Ammon's horn (tissue), 1 donor: ENCODE data around the gene HCLS1.
"Not testable (repeated sequence)": the region's sequence is repeated elsewhere in the genome, so short reads cannot be mapped to it uniquely, and the experiment has no call there.

Source experiments
- DNase-seq: peaks from one replicate; pipeline ENCODE4 v3.0.0-alpha.2; 2016; ENCODE audit warnings: low spot score

Gene HCLS1

GRCh38 chr3:121654493-121655385 is 6.0 kb downstream of the HCLS1 start:
- no peak for DNase-seq

GRCh38 chr3:121651684-121652083 is 9.0 kb downstream of the HCLS1 start:
- DNase-seq: no peak

- DNase-seq: no peak
These were observed 11.1 kb downstream of the HCLS1 start for GRCh38 chr3:121649645-121650044.

GRCh38 chr3:121648219-121648958 is 12.3 kb downstream of the HCLS1 start:
- peak; percentile 49 for DNase-seq

- DNase-seq: no peak
These were observed 15.6 kb downstream of the HCLS1 start for GRCh38 chr3:121645054-121645453.

- DNase-seq: no peak
These were observed 17.9 kb downstream of the HCLS1 start for GRCh38 chr3:121642601-121643314.

- no peak for DNase-seq
These were observed 19.6 kb downstream of the HCLS1 start for GRCh38 chr3:121641127-121641526.

GRCh38 chr3:121637922-121638321 is 22.8 kb downstream of the HCLS1 start:
- no peak for DNase-seq

GRCh38 chr3:121630355-121630754 is 30.3 kb downstream of the HCLS1 start:
- no peak for DNase-seq

GRCh38 chr3:121629601-121630000 is 31.1 kb downstream of the HCLS1 start:
- DNase-seq: no peak

GRCh38 chr3:121627622-121628021 is 33.1 kb downstream of the HCLS1 start:
- no peak for DNase-seq

- DNase-seq: no peak
These were observed 33.5 kb downstream of the HCLS1 start for GRCh38 chr3:121627211-121627610.

GRCh38 chr3:121626495-121626894 is 34.2 kb downstream of the HCLS1 start:
- no peak for DNase-seq

- no peak for DNase-seq
These were observed 36.4 kb downstream of the HCLS1 start for GRCh38 chr3:121624147-121624899.

- no peak for DNase-seq
These were observed 39.2 kb downstream of the HCLS1 start for GRCh38 chr3:121621491-121621890.

- no peak for DNase-seq
These were observed 41.0 kb downstream of the HCLS1 start for GRCh38 chr3:121619691-121620090.

- no peak for DNase-seq
These were observed 54.6 kb downstream of the HCLS1 start for GRCh38 chr3:121606106-121606505.

GRCh38 chr3:121604759-121605158 is 55.9 kb downstream of the HCLS1 start:
- no peak for DNase-seq

- DNase-seq: no peak
These were observed 59.4 kb downstream of the HCLS1 start for GRCh38 chr3:121601212-121601812.

GRCh38 chr3:121599900-121600299 is 60.8 kb downstream of the HCLS1 start:
- not testable (repeated sequence) for DNase-seq

- no peak for DNase-seq
These were observed 62.1 kb downstream of the HCLS1 start for GRCh38 chr3:121598564-121598963.
